Caco-2 (cell line): ENCODE results near the gene CLEC2A. TPM values are rescaled to one million over a fixed set of nuclear protein-coding genes. Genes with fewer than 3 reads are reported as not detected.

ENCODE experiments used
- BruUV-seq: library from RNA; stranded (reverse); fragments of 400-500 nt; replicated peaks from 2 replicates; lab custom pipeline; 2021; lab: Mats Ljungman, UMichigan
- CTCF ChIA-PET: fragments of 300-600 bp; sonication (Branson Sonifier 250); formaldehyde crosslinking; loops from one replicate; lab custom pipeline; 2022; ENCODE audit warnings: antibody characterized with exemption; lab: Charles Lee
- POLR2A ChIA-PET: fragments of 300-600 bp; sonication (Branson Sonifier 250); formaldehyde crosslinking; loops from one replicate; lab custom pipeline; 2022; ENCODE audit warnings: antibody characterized with exemption; lab: Charles Lee
- DNase-seq, 2 experiments: peaks; one replicate each; pipeline versions ENCODE4 v3.0.0 to v3.0.0-alpha.2; 2020 to 2022
- H3K27me3 ChIP-seq: replicated peaks from 2 replicates; pipeline ENCODE4 v1.6.0; 2011; ENCODE audit warnings: low read length; ENCODE audit not compliant: control insufficient read depth, insufficient read depth
- H3K36me3 ChIP-seq: 2 replicates; pipeline ENCODE4 v1.5.1; 2011; ENCODE audit warnings: low read length; ENCODE audit not compliant: control insufficient read depth, insufficient read depth
- H3K4me1 ChIP-seq: fragments of 250-450 bp; sonication (Bioruptor Pico); 2 replicates; pipeline ENCODE4 v1.5.1; 2020; ENCODE audit warnings: mild to moderate bottlenecking
- H3K4me3 ChIP-seq: 2 replicates; pipeline ENCODE4 v1.5.1; 2011; ENCODE audit warnings: low read depth, mild to moderate bottlenecking, control low read depth, low read length
- H3K9me3 ChIP-seq: fragments of 250-450 bp; sonication (Bioruptor Pico); 2 replicates; pipeline ENCODE4 v1.5.1; 2020; ENCODE audit warnings: mild to moderate bottlenecking, moderate library complexity
- H3K27ac Mint-ChIP-seq: one replicate; pipeline ENCODE4 v1.8.0; 2022; ENCODE audit warnings: mixed read lengths; ENCODE audit not compliant: unreplicated experiment
- H3K27me3 Mint-ChIP-seq: one replicate; pipeline ENCODE4 v1.8.0; 2022; ENCODE audit warnings: mixed read lengths; ENCODE audit not compliant: insufficient read depth, unreplicated experiment
- H3K36me3 Mint-ChIP-seq: one replicate; pipeline ENCODE4 v1.8.0; 2022; ENCODE audit warnings: mild to moderate bottlenecking, mixed read lengths; ENCODE audit not compliant: insufficient read depth, unreplicated experiment
- H3K4me1 Mint-ChIP-seq: one replicate; pipeline ENCODE4 v1.8.0; 2022; ENCODE audit warnings: low read depth, mixed read lengths; ENCODE audit not compliant: unreplicated experiment
- H3K4me3 Mint-ChIP-seq: one replicate; pipeline ENCODE4 v1.8.0; 2022; ENCODE audit warnings: mild to moderate bottlenecking, moderate library complexity, mixed read lengths; ENCODE audit not compliant: unreplicated experiment
- H3K9me3 Mint-ChIP-seq: one replicate; pipeline ENCODE4 v1.8.0; 2022; ENCODE audit warnings: mixed read lengths; ENCODE audit not compliant: unreplicated experiment
- CTCF ChIP-seq, 2 experiments: fragments of 200-600 bp in 1 of 2; IDR thresholded peaks; 1 replicate in 1 of 2; 2 replicates in 1 of 2; pipeline versions ENCODE4 v1.5.1 to v1.8.0; 2011 to 2022; ENCODE audit warnings: antibody characterized with exemption in 1 of 2, control low read depth in 1 of 2, inconsistent platforms in 1 of 2, low read depth in 1 of 2, low read length in 1 of 2, mild to moderate bottlenecking in 1 of 2, moderate library complexity in 1 of 2; ENCODE audit not compliant: insufficient read depth in 1 of 2, severe bottlenecking in 1 of 2, unreplicated experiment in 1 of 2
- intact Hi-C: fragments of 100-400 bp; cut with micrococcal nuclease; formaldehyde crosslinking; loops from one replicate; pipeline ENCODE4 v1.10.0; 2022; ENCODE audit not compliant: unreplicated experiment
- total RNA-seq: library from RNA; stranded (reverse); gene quantifications from 2 replicates; pipeline ENCODE4 v1.2.3, GENCODE V29; 2022

Gene CLEC2A
- total RNA-seq, 1 experiment from 2014 or later = not detected

GRCh38 chr12:9907769-9908168 lies 24.4 kb downstream of the CLEC2A start:
- H3K4me1 Mint-ChIP-seq = no peaks in the 10 kb centered on the region
- intact Hi-C loops = no loop called here
- Histone ChIP-seq H3K4me1 (no peaks in the 10 kb centered on the region), H3K27me3 (no peaks in the 10 kb centered on the region), H3K36me3 (no peaks in the 10 kb centered on the region), H3K4me3 (no peak overlapping the region), H3K9me3 (peaks cover 19% of the 10 kb centered on the region)
- ChIA-PET CTCF (no interaction called here), POLR2A (no interaction called here)
- H3K4me3 Mint-ChIP-seq = no peak overlapping the region
- TF ChIP-seq CTCF (IDR thresholded peaks at IDR 0.05; ENCODE audit: insufficient read depth in 1 of 2, low read depth in 1 of 2, low read length in 1 of 2, severe bottlenecking in 1 of 2, unreplicated experiment in 1 of 2) = no peak
- H3K27me3 Mint-ChIP-seq = no peaks in the 10 kb centered on the region
- BruUV-seq = no TSS peak
- peaks cover 58% of the 10 kb centered on the region for H3K9me3 Mint-ChIP-seq
- H3K27ac Mint-ChIP-seq = no peak overlapping the region
- no peaks in the 10 kb centered on the region for H3K36me3 Mint-ChIP-seq
- DNase-seq = no peak

GRCh38 chr12:9906873-9907272 lies 25.3 kb downstream of the CLEC2A start:
- Histone ChIP-seq H3K4me3 (no peak overlapping the region), H3K27me3 (no peaks in the 10 kb centered on the region), H3K9me3 (peaks cover 20% of the 10 kb centered on the region), H3K4me1 (no peaks in the 10 kb centered on the region), H3K36me3 (no peaks in the 10 kb centered on the region)
- Mint-ChIP-seq H3K4me3 (no peak overlapping the region), H3K4me1 (no peaks in the 10 kb centered on the region), H3K9me3 (peaks cover 58% of the 10 kb centered on the region), H3K36me3 (no peaks in the 10 kb centered on the region), H3K27ac (no peak overlapping the region), H3K27me3 (no peaks in the 10 kb centered on the region)
- no peak for TF ChIP-seq CTCF (IDR thresholded peaks at IDR 0.05; ENCODE audit: insufficient read depth in 1 of 2, low read depth in 1 of 2, low read length in 1 of 2, severe bottlenecking in 1 of 2, unreplicated experiment in 1 of 2)
- BruUV-seq = no TSS peak
- intact Hi-C loops = no loop called here
- ChIA-PET CTCF (no interaction called here), POLR2A (no interaction called here)
- DNase-seq = no peak

- ChIA-PET POLR2A (no interaction called here), CTCF (no interaction called here)
- Histone ChIP-seq H3K36me3 (no peaks in the 10 kb centered on the region), H3K4me1 (no peaks in the 10 kb centered on the region), H3K4me3 (no peak overlapping the region), H3K9me3 (peaks cover 6% of the 10 kb centered on the region; the same call in 1 of the 2 replicates), H3K27me3 (no peaks in the 10 kb centered on the region)
- Mint-ChIP-seq H3K4me1 (no peaks in the 10 kb centered on the region), H3K27ac (no peak overlapping the region), H3K4me3 (no peak overlapping the region), H3K36me3 (no peaks in the 10 kb centered on the region), H3K9me3 (peaks cover 18% of the 10 kb centered on the region), H3K27me3 (peaks cover 6% of the 10 kb centered on the region)
- TF ChIP-seq CTCF (IDR thresholded peaks at IDR 0.05; ENCODE audit: insufficient read depth in 1 of 2, low read depth in 1 of 2, low read length in 1 of 2, severe bottlenecking in 1 of 2, unreplicated experiment in 1 of 2) = no peak
- no TSS peak for BruUV-seq
- DNase-seq = no peak
- intact Hi-C loops = no loop called here
Measured at GRCh38 chr12:9902539-9903228, 29.5 kb downstream of the CLEC2A start.
